ENCODE data around the gene AKAP11. TPM values are rescaled to one million over a fixed set of nuclear protein-coding genes. Genes with fewer than 3 reads are reported as not detected.
"Not testable (repeated sequence)": the region's sequence is repeated elsewhere in the genome, so short reads cannot be mapped to it uniquely, and the experiment has no call there.

AKAP11 gene, protein sequence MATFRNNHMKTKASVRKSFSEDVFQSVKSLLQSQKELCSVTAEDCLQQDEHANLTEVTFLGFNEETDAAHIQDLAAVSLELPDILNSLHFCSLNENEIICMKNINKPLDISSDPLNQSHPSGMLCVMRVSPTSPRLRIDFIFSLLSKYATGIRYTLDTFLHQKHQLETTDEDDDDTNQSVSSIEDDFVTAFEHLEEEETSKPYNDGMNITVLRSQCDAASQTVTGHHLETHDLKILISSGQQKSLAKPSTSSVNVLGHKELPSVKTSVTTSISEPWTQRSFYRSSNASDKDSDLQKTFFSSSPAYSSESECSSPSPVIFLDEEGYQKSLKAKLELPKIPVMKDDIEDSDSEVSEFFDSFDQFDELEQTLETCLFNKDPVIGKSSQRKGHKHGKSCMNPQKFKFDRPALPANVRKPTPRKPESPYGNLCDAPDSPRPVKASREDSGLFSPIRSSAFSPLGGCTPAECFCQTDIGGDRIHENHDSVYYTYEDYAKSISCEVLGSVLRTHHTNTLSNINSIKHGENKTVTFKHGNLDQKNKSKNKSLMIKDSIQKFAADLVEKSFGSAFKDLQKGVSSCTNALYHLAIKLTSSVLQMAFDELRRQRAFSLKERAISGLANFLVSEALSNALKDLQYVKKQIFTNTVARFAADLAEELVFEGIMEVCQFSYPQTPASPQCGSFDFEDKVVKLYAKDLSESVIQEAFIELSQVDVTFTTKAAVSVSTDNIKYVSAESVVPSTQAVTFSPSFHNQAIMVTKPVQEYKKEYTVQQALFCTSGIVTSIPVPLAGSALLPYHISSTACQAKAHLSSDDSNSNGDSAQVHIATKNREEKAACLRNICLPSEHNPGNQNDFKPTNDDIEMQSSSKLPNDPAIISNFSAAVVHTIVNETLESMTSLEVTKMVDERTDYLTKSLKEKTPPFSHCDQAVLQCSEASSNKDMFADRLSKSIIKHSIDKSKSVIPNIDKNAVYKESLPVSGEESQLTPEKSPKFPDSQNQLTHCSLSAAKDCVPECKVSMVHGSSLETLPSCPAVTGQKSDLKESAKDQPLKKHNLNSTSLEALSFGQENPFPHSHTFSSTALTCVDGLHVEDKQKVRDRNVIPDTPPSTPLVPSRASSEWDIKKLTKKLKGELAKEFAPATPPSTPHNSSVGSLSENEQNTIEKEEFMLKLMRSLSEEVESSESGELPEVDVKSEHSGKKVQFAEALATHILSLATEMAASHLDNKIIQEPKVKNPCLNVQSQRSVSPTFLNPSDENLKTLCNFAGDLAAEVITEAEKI (N-terminal part only)
- total RNA-seq (2014; rRNA removed; shearing (Covaris generic); ENCODE audit: low replicate concordance) = 30.1 and 64.7 TPM in 2 replicates

DNA sequence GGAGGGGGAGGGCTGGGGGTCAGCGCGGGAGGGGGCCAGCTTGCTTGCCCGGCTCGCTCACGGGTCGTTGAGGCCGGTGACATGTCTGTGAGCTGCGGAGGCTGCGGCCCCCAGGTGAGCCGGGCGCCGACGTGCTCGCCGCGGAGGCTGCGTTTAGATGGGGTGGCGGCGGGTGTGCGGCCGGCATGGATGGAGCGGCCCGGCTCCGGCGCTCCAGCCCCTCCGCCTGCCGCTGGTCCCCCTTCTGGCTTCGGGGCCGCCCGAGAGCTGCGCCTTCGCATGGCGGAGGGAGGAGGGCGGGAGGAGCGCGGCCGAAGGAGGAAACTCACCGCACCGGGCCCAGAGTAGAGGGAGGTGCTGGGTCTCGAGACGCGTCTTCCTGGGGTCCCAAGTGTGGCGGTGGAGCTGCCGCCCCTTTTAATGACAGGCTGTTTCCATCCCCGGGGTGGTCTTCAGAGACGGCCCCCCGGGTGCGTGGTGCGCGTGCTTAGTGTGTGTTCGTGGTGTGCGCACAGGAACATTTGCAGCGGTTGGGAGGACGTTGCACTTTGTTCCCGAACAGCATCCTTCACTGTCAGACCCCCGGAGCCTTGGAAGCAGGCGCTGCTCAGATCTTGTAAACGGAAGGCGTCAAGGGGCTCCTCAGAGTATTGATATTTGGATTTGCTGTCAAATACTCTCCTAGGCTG, at the start of gene AKAP11:
AKAP11 (plus strand) TSS at position 38 of the 689 bp plus-strand sequence. CDS start 14,197 bp downstream, outside the sequence.
- no peaks in the 10 kb centered on the region for H3K27me3 ChIP-seq (ENCODE audit: low read length)
- peak within 1 kb of the TSS; percentile 91 for H3K27ac ChIP-seq (ENCODE audit: low read length)
- H3K9me2 ChIP-seq (replicated peaks; ENCODE audit: insufficient read depth, low read length) = no peaks in the 10 kb centered on the region
- no peaks in the 10 kb centered on the region for H4K20me1 ChIP-seq (ENCODE audit: insufficient read depth, low read depth, low read length)
- H3K9ac ChIP-seq (ENCODE audit: low read length) = peak within 1 kb of the TSS; percentile 93
- peak within 1 kb of the TSS; percentile 91 for H3K4me2 ChIP-seq (ENCODE audit: low read depth, low read length, poor library complexity, severe bottlenecking)
- H3K4me1 ChIP-seq (ENCODE audit: low read length) = peaks cover 52% of the 10 kb centered on the region
- peak within 1 kb of the TSS; percentile 76; the same call in 1 of the 2 replicates for H2AFZ ChIP-seq (ENCODE audit: low read length)
- peaks cover 12% of the 10 kb centered on the region for H3K36me3 ChIP-seq (ENCODE audit: insufficient read depth, low read length)
- H3K4me3 ChIP-seq (ENCODE audit: low read length) = peak within 1 kb of the TSS; percentile 89
- peaks cover 52% of the 10 kb centered on the region for H3K79me2 ChIP-seq (ENCODE audit: low read length)
- peak; percentile 83 for DNase-seq
- H3K9me3 ChIP-seq (ENCODE audit: low read length) = no peaks in the 10 kb centered on the region

DNA sequence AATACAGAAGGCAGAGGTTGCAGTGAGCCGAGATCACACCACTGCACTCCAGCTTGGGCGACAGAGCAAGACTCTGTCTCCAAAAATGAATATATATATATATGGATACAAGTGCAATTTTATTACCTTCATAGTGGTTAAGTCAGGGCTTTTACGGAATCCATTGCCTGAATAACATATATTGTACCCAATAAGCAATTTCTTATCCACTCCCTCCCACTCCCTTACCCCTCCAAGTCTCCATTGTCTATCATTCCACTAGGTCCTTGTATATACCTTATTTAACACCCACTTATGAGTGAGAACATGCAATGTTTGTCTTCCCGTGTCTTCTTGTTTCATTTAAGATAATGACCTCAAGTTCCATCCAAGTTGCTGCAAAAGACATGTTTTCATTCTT, 48.3 kb upstream of the AKAP11 start:
- H3K27me3 ChIP-seq (ENCODE audit: low read length) = no peaks in the 10 kb centered on the region
- no peaks in the 10 kb centered on the region for H3K9me3 ChIP-seq (ENCODE audit: low read length)
- H4K20me1 ChIP-seq (ENCODE audit: insufficient read depth, low read depth, low read length) = no peaks in the 10 kb centered on the region
- H3K9me2 ChIP-seq (replicated peaks; ENCODE audit: insufficient read depth, low read length) = no peaks in the 10 kb centered on the region
- no peak overlapping the region for H3K4me3 ChIP-seq (ENCODE audit: low read length)
- H3K4me2 ChIP-seq (ENCODE audit: low read depth, low read length, poor library complexity, severe bottlenecking) = no peak overlapping the region
- no peaks in the 10 kb centered on the region for H3K36me3 ChIP-seq (ENCODE audit: insufficient read depth, low read length)
- H3K9ac ChIP-seq (ENCODE audit: low read length) = no peak overlapping the region
- DNase-seq = no peak
- H3K27ac ChIP-seq (ENCODE audit: low read length) = no peak overlapping the region
- no peak overlapping the region for H2AFZ ChIP-seq (ENCODE audit: low read length)
- no peaks in the 10 kb centered on the region for H3K79me2 ChIP-seq (ENCODE audit: low read length)
- H3K4me1 ChIP-seq (ENCODE audit: low read length) = peaks cover 22% of the 10 kb centered on the region

DNA sequence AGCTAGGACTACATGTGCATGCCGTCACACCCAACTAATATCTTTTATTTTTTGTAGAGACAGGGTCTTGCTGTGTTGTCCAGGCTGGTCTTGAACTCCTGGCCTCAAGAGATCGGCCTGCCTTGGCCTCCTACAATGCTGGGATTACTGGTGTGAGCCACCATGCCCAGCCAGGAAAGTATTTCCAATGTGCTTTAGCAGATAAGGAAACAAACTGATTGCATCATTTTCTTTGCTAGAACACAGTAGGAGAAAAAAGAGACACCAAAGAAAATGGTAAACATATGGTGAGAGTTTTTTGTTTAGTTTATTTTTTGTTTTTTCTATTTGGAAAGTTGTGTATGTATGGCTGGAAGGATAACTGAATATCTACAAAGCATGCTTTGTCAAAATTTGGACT, 46.9 kb upstream of the AKAP11 start:
- no peaks in the 10 kb centered on the region for H3K27me3 ChIP-seq (ENCODE audit: low read length)
- H3K79me2 ChIP-seq (ENCODE audit: low read length) = no peaks in the 10 kb centered on the region
- no peak overlapping the region for H3K27ac ChIP-seq (ENCODE audit: low read length)
- H3K9me2 ChIP-seq (replicated peaks; ENCODE audit: insufficient read depth, low read length) = no peaks in the 10 kb centered on the region
- no peaks in the 10 kb centered on the region for H4K20me1 ChIP-seq (ENCODE audit: insufficient read depth, low read depth, low read length)
- no peak overlapping the region for H3K4me2 ChIP-seq (ENCODE audit: low read depth, low read length, poor library complexity, severe bottlenecking)
- DNase-seq = no peak
- no peak overlapping the region for H3K4me3 ChIP-seq (ENCODE audit: low read length)
- H3K4me1 ChIP-seq (ENCODE audit: low read length) = peaks cover 28% of the 10 kb centered on the region
- no peak overlapping the region for H3K9ac ChIP-seq (ENCODE audit: low read length)
- no peaks in the 10 kb centered on the region for H3K36me3 ChIP-seq (ENCODE audit: insufficient read depth, low read length)
- no peaks in the 10 kb centered on the region for H3K9me3 ChIP-seq (ENCODE audit: low read length)
- no peak overlapping the region for H2AFZ ChIP-seq (ENCODE audit: low read length)

DNA sequence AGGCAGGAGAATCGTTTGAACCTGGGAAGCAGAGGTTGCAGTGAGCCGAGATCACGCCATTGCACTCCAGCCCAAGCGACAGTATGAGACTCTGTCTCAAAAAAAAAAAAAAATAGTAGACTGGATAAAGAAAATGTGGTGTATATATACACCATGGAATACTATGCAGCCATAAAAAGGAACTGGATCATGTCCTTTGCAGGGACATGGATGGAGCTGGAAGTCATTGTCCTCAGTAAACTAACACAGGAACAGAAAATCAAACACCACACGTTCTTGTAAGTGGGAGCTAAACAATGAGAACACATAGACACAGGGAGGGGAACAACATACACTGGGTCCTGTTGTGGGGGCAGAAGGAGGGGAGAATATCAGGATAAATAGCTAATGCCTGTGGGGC, 45.2 kb upstream of the AKAP11 start:
- H3K79me2 ChIP-seq (ENCODE audit: low read length); H3K27me3 ChIP-seq (ENCODE audit: low read length); H3K4me3 ChIP-seq (ENCODE audit: low read length); H2AFZ ChIP-seq (ENCODE audit: low read length); H3K27ac ChIP-seq (ENCODE audit: low read length); DNase-seq; H3K9me2 ChIP-seq (replicated peaks; ENCODE audit: insufficient read depth, low read length); H3K9ac ChIP-seq (ENCODE audit: low read length); H3K9me3 ChIP-seq (ENCODE audit: low read length); H3K36me3 ChIP-seq (ENCODE audit: insufficient read depth, low read length); H3K4me2 ChIP-seq (ENCODE audit: low read depth, low read length, poor library complexity, severe bottlenecking); H4K20me1 ChIP-seq (ENCODE audit: insufficient read depth, low read depth, low read length): not testable (repeated sequence)
- peaks cover 14% of the 10 kb centered on the region for H3K4me1 ChIP-seq (ENCODE audit: low read length)

DNA sequence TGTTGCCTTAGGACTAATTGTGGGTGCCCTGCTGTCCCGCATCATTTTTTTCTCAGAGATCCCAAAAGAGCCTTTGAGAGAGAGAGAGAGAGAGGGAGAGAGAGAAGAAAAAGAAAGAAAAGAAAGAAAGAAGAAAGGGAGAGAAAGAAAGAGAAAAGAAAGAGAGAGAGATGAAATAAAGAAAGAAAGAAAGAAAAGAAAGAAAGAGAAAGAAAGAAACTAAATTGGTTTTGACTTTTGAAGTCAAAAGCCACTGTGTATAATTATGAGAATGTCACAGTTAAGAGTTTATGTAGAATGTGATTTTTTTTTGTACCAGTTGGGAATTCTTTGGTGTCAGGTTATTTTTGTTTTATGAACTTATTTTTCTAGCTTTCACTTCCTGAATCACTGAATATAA, 43.4 kb upstream of the AKAP11 start:
- peaks cover 14% of the 10 kb centered on the region for H3K4me1 ChIP-seq (ENCODE audit: low read length)
- no peaks in the 10 kb centered on the region for H3K9me2 ChIP-seq (replicated peaks; ENCODE audit: insufficient read depth, low read length)
- no peaks in the 10 kb centered on the region for H3K9me3 ChIP-seq (ENCODE audit: low read length)
- H3K79me2 ChIP-seq (ENCODE audit: low read length) = no peaks in the 10 kb centered on the region
- DNase-seq = no peak
- no peak overlapping the region for H3K27ac ChIP-seq (ENCODE audit: low read length)
- no peak overlapping the region for H2AFZ ChIP-seq (ENCODE audit: low read length)
- H3K4me3 ChIP-seq (ENCODE audit: low read length) = no peak overlapping the region
- no peaks in the 10 kb centered on the region for H4K20me1 ChIP-seq (ENCODE audit: insufficient read depth, low read depth, low read length)
- H3K36me3 ChIP-seq (ENCODE audit: insufficient read depth, low read length) = no peaks in the 10 kb centered on the region
- no peaks in the 10 kb centered on the region for H3K27me3 ChIP-seq (ENCODE audit: low read length)
- H3K4me2 ChIP-seq (ENCODE audit: low read depth, low read length, poor library complexity, severe bottlenecking) = peak overlapping the region; percentile 21
- no peak overlapping the region for H3K9ac ChIP-seq (ENCODE audit: low read length)

DNA sequence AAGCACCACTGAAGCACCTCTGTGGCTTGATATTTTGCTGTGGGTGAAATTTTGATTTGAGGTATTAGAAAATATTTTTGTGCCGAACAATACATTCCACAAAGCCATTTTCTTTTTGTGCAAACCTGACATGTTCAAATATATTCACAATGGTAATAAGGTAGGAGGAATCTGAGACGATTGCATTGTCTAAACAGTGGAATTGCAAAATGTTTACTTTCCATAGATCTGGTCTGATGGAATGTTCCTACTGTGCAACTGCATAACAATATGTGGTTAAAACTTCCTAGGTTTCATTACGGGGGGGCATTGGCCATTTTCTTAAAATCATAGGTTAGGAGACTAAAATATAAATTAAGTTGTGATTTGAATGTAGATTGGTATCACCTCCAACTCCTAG, 42.7 kb upstream of the AKAP11 start:
- Histone ChIP-seq H3K4me1 (ENCODE audit: low read length) (peaks cover 14% of the 10 kb centered on the region), H3K4me2 (ENCODE audit: low read depth, low read length, poor library complexity, severe bottlenecking) (no peak overlapping the region), H3K27ac (ENCODE audit: low read length) (no peak overlapping the region), H2AFZ (ENCODE audit: low read length) (no peak overlapping the region), H3K9me2 (replicated peaks; ENCODE audit: insufficient read depth, low read length) (no peaks in the 10 kb centered on the region), H3K36me3 (ENCODE audit: insufficient read depth, low read length) (no peaks in the 10 kb centered on the region), H3K79me2 (ENCODE audit: low read length) (no peaks in the 10 kb centered on the region), H3K4me3 (ENCODE audit: low read length) (no peak overlapping the region), H3K9ac (ENCODE audit: low read length) (no peak overlapping the region), H3K9me3 (ENCODE audit: low read length) (no peaks in the 10 kb centered on the region), H3K27me3 (ENCODE audit: low read length) (no peaks in the 10 kb centered on the region), H4K20me1 (ENCODE audit: insufficient read depth, low read depth, low read length) (no peaks in the 10 kb centered on the region)
- DNase-seq = no peak

DNA sequence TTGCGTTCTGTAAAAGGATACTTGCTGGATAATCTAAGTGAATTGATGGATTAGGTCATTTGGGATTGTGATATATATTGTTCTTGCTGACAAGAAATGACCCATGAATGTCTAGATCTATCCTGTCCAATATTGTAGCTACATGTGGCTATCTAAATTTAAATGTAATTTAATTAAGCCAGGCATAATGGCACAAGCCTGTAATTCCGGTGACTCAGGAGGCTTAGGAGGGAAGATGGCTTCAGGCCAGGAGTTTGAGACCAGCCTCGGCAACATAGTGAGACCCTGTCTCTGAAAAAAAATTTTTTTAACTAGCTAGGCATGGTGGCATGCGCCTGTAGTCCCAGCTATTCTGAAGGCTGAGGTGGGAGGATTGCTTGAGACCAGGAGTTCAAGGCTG, 39.3 kb upstream of the AKAP11 start:
- Histone ChIP-seq H3K4me2 (ENCODE audit: low read depth, low read length, poor library complexity, severe bottlenecking) (no peak overlapping the region), H3K4me3 (ENCODE audit: low read length) (no peak overlapping the region), H3K9me2 (replicated peaks; ENCODE audit: insufficient read depth, low read length) (no peaks in the 10 kb centered on the region), H3K27me3 (ENCODE audit: low read length) (no peaks in the 10 kb centered on the region), H4K20me1 (ENCODE audit: insufficient read depth, low read depth, low read length) (no peaks in the 10 kb centered on the region), H3K4me1 (ENCODE audit: low read length) (peaks cover 14% of the 10 kb centered on the region), H3K9me3 (ENCODE audit: low read length) (no peaks in the 10 kb centered on the region), H3K36me3 (ENCODE audit: insufficient read depth, low read length) (no peaks in the 10 kb centered on the region), H3K27ac (ENCODE audit: low read length) (no peak overlapping the region), H3K9ac (ENCODE audit: low read length) (no peak overlapping the region), H2AFZ (ENCODE audit: low read length) (no peak overlapping the region), H3K79me2 (ENCODE audit: low read length) (no peaks in the 10 kb centered on the region)
- no peak for DNase-seq

All from Karpas-422 (cell line).